ENCODE results near the gene CYB561D1.
"Not testable (repeated sequence)": the region's sequence is repeated elsewhere in the genome, so short reads cannot be mapped to it uniquely, and the experiment has no call there.

Gene CYB561D1

GRCh38 chr1:109493805-109494539 lies at the start of gene CYB561D1:
Gene CYB561D1 (plus strand): TSS chr1:109494094. CDS start chr1:109494140, 46 bp downstream.
- peak; percentile 87 for DNase-seq

GRCh38 chr1:109444346-109444745 lies 49.5 kb upstream of the CYB561D1 start:
- no peak for DNase-seq

- not testable (repeated sequence) for DNase-seq
These were observed 47.8 kb upstream of the CYB561D1 start for GRCh38 chr1:109445949-109446695.

- DNase-seq: no peak
These were observed 46.4 kb upstream of the CYB561D1 start for GRCh38 chr1:109447524-109447923.

- DNase-seq: no peak
These were observed 39.3 kb upstream of the CYB561D1 start for GRCh38 chr1:109454497-109455133.

- DNase-seq: no peak
These were observed 36.1 kb upstream of the CYB561D1 start for GRCh38 chr1:109457819-109458218.

GRCh38 chr1:109466125-109466451 lies 27.8 kb upstream of the CYB561D1 start:
- no peak for DNase-seq

GRCh38 chr1:109466452-109467300 lies 27.2 kb upstream of the CYB561D1 start, which contains the start of gene SYPL2:
Gene SYPL2 (plus strand): TSS chr1:109466546. CDS start chr1:109466844, 298 bp downstream.
- no peak for DNase-seq

- no peak for DNase-seq
These were observed 26.6 kb upstream of the CYB561D1 start for GRCh38 chr1:109467301-109467777.

GRCh38 chr1:109468061-109468460 lies 25.8 kb upstream of the CYB561D1 start:
- no peak for DNase-seq

- no peak for DNase-seq
These were observed 25.0 kb upstream of the CYB561D1 start for GRCh38 chr1:109468903-109469302.

- no peak for DNase-seq
These were observed 23.6 kb upstream of the CYB561D1 start for GRCh38 chr1:109470245-109470644.

- no peak for DNase-seq
These were observed 21.1 kb upstream of the CYB561D1 start for GRCh38 chr1:109472779-109473178.

- not testable (repeated sequence) for DNase-seq
These were observed 20.4 kb upstream of the CYB561D1 start for GRCh38 chr1:109473284-109474057.

GRCh38 chr1:109474697-109475096 lies 19.2 kb upstream of the CYB561D1 start:
- no peak for DNase-seq

- no peak for DNase-seq
These were observed 18.6 kb upstream of the CYB561D1 start for GRCh38 chr1:109475261-109475660.

- DNase-seq: no peak
These were observed 17.1 kb upstream of the CYB561D1 start for GRCh38 chr1:109476825-109477224.

- DNase-seq: no peak
These were observed 16.1 kb upstream of the CYB561D1 start for GRCh38 chr1:109477821-109478220.

GRCh38 chr1:109478806-109479205 lies 15.1 kb upstream of the CYB561D1 start:
- DNase-seq: no peak

- DNase-seq: no peak
These were observed 14.6 kb upstream of the CYB561D1 start for GRCh38 chr1:109479311-109479710.

GRCh38 chr1:109479901-109480300 lies 14.0 kb upstream of the CYB561D1 start:
- DNase-seq: no peak

- no peak for DNase-seq
These were observed 12.2 kb upstream of the CYB561D1 start for GRCh38 chr1:109481646-109482045.
